ENCODE measurements around the gene ARHGAP15.

DNA sequence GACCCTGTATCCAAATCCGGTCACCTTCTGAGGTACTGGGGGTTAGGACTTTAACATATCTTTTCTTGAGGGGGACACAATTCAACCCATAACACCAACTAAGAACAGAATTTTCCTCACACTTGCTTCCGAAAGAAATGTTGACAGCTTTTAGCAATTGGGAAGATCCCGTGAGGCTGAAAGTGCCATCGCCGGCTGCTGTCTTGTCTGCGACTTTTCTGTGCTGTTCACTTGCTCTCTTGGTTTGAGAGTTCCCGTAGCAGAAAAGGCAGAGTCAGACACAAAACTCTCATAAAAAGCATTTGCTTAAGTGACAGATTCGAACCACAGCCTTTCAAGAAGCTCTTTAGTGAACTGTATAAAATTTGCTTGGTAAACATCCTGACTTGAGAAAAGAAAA lies 253.4 kb downstream of the ARHGAP15 start:
- TF ChIP-seq, protein P1, sequence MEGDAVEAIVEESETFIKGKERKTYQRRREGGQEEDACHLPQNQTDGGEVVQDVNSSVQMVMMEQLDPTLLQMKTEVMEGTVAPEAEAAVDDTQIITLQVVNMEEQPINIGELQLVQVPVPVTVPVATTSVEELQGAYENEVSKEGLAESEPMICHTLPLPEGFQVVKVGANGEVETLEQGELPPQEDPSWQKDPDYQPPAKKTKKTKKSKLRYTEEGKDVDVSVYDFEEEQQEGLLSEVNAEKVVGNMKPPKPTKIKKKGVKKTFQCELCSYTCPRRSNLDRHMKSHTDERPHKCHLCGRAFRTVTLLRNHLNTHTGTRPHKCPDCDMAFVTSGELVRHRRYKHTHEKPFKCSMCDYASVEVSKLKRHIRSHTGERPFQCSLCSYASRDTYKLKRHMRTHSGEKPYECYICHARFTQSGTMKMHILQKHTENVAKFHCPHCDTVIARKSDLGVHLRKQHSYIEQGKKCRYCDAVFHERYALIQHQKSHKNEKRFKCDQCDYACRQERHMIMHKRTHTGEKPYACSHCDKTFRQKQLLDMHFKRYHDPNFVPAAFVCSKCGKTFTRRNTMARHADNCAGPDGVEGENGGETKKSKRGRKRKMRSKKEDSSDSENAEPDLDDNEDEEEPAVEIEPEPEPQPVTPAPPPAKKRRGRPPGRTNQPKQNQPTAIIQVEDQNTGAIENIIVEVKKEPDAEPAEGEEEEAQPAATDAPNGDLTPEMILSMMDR (IDR thresholded peaks at IDR 0.05) = no peak
- no peak for TF ChIP-seq POLR2A (IDR thresholded peaks at IDR 0.05)
- TF ChIP-seq EP300 (IDR thresholded peaks at IDR 0.05) = no peak
